Measurements from ENCODE around the gene DPYD. TPM values are rescaled to one million over a fixed set of nuclear protein-coding genes. Genes with fewer than 3 reads are reported as not detected.
A peak's percentile ranks its signal among the peaks of the same experiment; 100 is the strongest.

Gene DPYD
- total and polyA plus RNA-seq, 12 donors: 4.1 to 22.0 (median 7.0) TPM

DNA sequence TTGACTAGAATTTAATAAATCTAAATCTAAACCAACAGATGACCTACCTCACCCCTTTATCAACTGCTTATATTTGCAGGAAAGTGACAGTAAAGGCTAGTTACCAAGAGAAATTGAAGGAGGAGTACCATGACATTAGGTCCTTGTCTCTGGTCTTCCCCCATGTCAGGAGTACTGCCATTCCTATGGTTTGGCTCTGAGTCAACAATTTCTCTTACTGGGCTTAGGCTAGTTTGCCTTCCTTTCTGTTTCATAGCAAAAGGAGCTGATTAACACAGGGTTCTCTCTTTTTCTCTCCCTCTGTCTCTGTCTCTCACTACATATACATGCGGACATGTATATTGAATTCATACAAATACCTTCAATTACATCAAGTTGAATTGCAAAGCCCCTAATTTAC, 579.9 kb downstream of the DPYD start:
- no peaks in the 10 kb centered on the region for H3K9me3 ChIP-seq
- DNase-seq (no peak), ATAC-seq (no peak)
- H3K27ac ChIP-seq: no peak overlapping the region
- TF ChIP-seq CTCF (IDR thresholded peaks at IDR 0.05): no peak
- H3K4me1 ChIP-seq: peaks cover 0 to 3% (median 0%) of the 10 kb centered on the region in 9 donors
- WGBS, 2 donors: 96 to 100% methylated on average over 1 of the region's 1 CpG
- H3K4me3 ChIP-seq: no peak overlapping the region
- intact Hi-C loops (cut with DNase I): no loop called here
- no peaks in the 10 kb centered on the region for H3K27me3 ChIP-seq
- H3K36me3 ChIP-seq: peaks cover 0 to 7% (median 0%) of the 10 kb centered on the region in 9 donors

- DNase-seq: no peak
- no peak for TF ChIP-seq CTCF (IDR thresholded peaks at IDR 0.05)
- H3K9me3 ChIP-seq: no peaks in the 10 kb centered on the region
- peaks cover 0 to 9% (median 0%) of the 10 kb centered on the region in 9 donors for H3K4me1 ChIP-seq
- ATAC-seq: no peak
- WGBS, 2 donors: 94 to 100% methylated on average over 4 of the region's 4 CpGs
- H3K36me3 ChIP-seq: peaks cover 0 to 7% (median 0%) of the 10 kb centered on the region in 9 donors
- no peak overlapping the region for H3K4me3 ChIP-seq
- no peaks in the 10 kb centered on the region for H3K27me3 ChIP-seq
- intact Hi-C loops (cut with DNase I): no loop called here
- no peak overlapping the region for H3K27ac ChIP-seq
Measured at GRCh38 chr1:97338347-97338746, 582.5 kb downstream of the DPYD start.

- peak in 1 of 8 donors; percentile 64 for ATAC-seq
- Histone ChIP-seq H3K36me3 (peaks cover 0 to 7% (median 0%) of the 10 kb centered on the region in 9 donors), H3K9me3 (no peaks in the 10 kb centered on the region), H3K27me3 (no peaks in the 10 kb centered on the region), H3K4me3 (no peak overlapping the region), H3K27ac (no peak overlapping the region), H3K4me1 (peaks cover 0 to 9% (median 0%) of the 10 kb centered on the region in 9 donors)
- 74 to 78% methylated on average over 6 of the region's 6 CpGs for WGBS, 2 donors
- no peak for TF ChIP-seq CTCF (IDR thresholded peaks at IDR 0.05)
- intact Hi-C loops (cut with DNase I): no loop called here
- no peak for DNase-seq
Measured at GRCh38 chr1:97337250-97338030, 583.4 kb downstream of the DPYD start.

DNA sequence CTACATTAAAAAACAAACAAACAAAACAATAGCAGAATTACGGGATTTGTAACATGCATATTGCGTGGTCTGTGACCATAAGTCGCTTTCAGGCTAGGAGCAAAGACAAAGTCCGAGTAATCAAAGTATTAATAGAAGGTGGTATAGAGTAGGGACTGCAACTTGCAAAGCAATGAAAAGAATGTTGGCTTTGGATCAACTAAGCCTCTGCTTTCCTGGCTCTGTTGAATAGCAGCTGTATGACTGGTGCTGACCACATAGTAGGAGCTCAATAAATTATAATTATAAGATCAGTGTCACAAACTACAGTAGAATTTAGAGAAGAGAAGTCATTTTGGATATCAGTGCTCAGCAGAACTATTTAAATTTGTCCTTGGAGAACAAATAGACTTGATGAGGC, 586.4 kb downstream of the DPYD start:
- Histone ChIP-seq H3K4me1 (peaks cover 0 to 9% (median 0%) of the 10 kb centered on the region in 9 donors), H3K27ac (no peak overlapping the region), H3K9me3 (no peaks in the 10 kb centered on the region), H3K36me3 (peaks cover 0 to 7% (median 0%) of the 10 kb centered on the region in 9 donors), H3K27me3 (no peaks in the 10 kb centered on the region), H3K4me3 (no peak overlapping the region)
- no peak for TF ChIP-seq CTCF (IDR thresholded peaks at IDR 0.05)
- ATAC-seq (peak in 3 of 8 donors; percentile 49 to 83 (median 76)), DNase-seq (no peak)
- WGBS, 2 donors: 49 to 69% methylated on average over 4 of the region's 4 CpGs
- intact Hi-C loops (cut with DNase I): no loop called here

Data from heart right ventricle (tissue), 16 donors.